ENCODE data around the gene CLEC16A.

CLEC16A gene

DNA sequence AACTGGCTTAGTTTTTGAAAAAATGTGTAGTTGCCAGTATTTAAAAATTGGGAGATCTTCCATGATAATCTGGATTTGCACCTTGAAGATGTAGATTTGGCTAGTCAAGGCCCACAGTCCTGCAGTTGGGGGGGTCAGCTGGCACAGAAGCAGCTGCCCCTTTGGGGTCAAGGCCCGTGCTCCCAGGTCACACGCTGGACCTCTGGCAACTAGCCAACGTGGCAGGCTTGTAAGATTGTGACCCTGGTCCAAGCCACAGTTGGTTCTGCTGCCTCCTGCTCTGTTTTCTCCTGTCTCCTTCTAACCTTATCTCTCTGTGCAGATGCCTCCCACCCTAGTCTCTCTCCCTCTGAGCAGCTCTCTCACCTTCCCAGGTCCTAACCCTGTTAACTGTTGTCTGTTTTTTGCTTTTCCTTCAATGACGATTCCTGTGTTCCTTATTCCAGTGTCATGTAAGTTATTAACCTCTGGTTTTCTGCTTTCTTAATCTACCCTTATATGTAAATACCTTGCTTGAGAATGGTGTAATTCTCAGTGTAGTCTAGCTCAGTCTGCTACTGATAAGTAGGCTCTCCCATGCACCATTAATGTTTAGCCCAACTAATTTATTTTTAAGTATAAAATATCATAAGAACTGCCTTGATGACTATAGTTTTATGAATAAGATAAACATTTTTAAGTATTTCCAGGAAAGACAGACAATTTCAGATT lies 27.9 kb downstream of the CLEC16A start:
- Histone ChIP-seq H3K4me3 (ENCODE audit: low read length) (no peak overlapping the region), H3K4me1 (ENCODE audit: insufficient read depth, low read length) (0 out of 2 replicates have a peak, but pooled peaks cover 3% of the 10 kb centered on the region), H3K27ac (ENCODE audit: low read length) (no peak overlapping the region), H3K9ac (ENCODE audit: low read depth, low read length) (no peak overlapping the region), H3K9me3 (ENCODE audit: insufficient read depth, low read depth, low read length) (no peaks in the 10 kb centered on the region), H3K27me3 (ENCODE audit: insufficient read depth, low read length) (no peaks in the 10 kb centered on the region), H3K36me3 (ENCODE audit: insufficient read depth, low read depth, low read length) (peaks cover 11% of the 10 kb centered on the region)

GRCh38 chr16:10972819-10973464 lies 28.6 kb downstream of the CLEC16A start:
- Histone ChIP-seq H3K27ac (ENCODE audit: low read length) (no peak overlapping the region), H3K9me3 (ENCODE audit: insufficient read depth, low read depth, low read length) (no peaks in the 10 kb centered on the region), H3K36me3 (ENCODE audit: insufficient read depth, low read depth, low read length) (peaks cover 11% of the 10 kb centered on the region), H3K9ac (ENCODE audit: low read depth, low read length) (no peak overlapping the region), H3K4me3 (ENCODE audit: low read length) (no peak overlapping the region), H3K27me3 (ENCODE audit: insufficient read depth, low read length) (no peaks in the 10 kb centered on the region), H3K4me1 (ENCODE audit: insufficient read depth, low read length) (0 out of 2 replicates have a peak, but pooled peaks cover 3% of the 10 kb centered on the region)

GRCh38 chr16:10976634-10977033 lies 32.3 kb downstream of the CLEC16A start:
- no peak overlapping the region for H3K4me3 ChIP-seq (ENCODE audit: low read length)
- H3K36me3 ChIP-seq (ENCODE audit: insufficient read depth, low read depth, low read length), result peaks cover 6% of the 10 kb centered on the region
- H3K27ac ChIP-seq (ENCODE audit: low read length), result no peak overlapping the region
- H3K4me1 ChIP-seq (ENCODE audit: insufficient read depth, low read length), result 0 out of 2 replicates have a peak, but pooled peaks cover 2% of the 10 kb centered on the region
- H3K9ac ChIP-seq (ENCODE audit: low read depth, low read length), result no peak overlapping the region
- no peaks in the 10 kb centered on the region for H3K9me3 ChIP-seq (ENCODE audit: insufficient read depth, low read depth, low read length)
- no peaks in the 10 kb centered on the region for H3K27me3 ChIP-seq (ENCODE audit: insufficient read depth, low read length)

DNA sequence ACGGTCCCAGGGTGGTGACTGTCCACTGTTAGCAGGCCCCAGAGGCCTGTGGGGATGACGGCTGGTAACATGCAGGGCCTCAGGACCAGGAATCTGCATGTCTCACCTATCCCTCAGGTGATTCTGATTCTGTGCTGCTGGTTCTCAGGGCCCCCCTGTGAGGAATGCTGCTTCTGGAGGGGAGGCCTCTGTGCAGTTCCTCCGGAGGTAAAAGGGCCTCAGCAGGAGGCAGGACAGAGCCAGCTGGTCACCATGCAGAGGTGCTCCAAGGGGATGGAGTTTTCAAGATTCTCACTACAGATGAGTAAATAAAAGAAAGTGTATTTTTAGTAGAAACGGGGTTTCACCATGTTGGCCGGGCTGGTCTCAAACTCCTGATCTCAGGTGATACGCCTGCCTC lies 33.8 kb downstream of the CLEC16A start:
- H3K4me1 ChIP-seq (ENCODE audit: insufficient read depth, low read length), result no peaks in the 10 kb centered on the region
- no peak overlapping the region for H3K9ac ChIP-seq (ENCODE audit: low read depth, low read length)
- no peaks in the 10 kb centered on the region for H3K9me3 ChIP-seq (ENCODE audit: insufficient read depth, low read depth, low read length)
- H3K36me3 ChIP-seq (ENCODE audit: insufficient read depth, low read depth, low read length), result peaks cover 8% of the 10 kb centered on the region
- H3K27ac ChIP-seq (ENCODE audit: low read length), result no peak overlapping the region
- H3K4me3 ChIP-seq (ENCODE audit: low read length), result no peak overlapping the region
- no peaks in the 10 kb centered on the region for H3K27me3 ChIP-seq (ENCODE audit: insufficient read depth, low read length)

GRCh38 chr16:10978871-10979446 lies 34.6 kb downstream of the CLEC16A start:
- H3K4me1 ChIP-seq (ENCODE audit: insufficient read depth, low read length), result no peaks in the 10 kb centered on the region
- H3K9ac ChIP-seq (ENCODE audit: low read depth, low read length), result no peak overlapping the region
- no peaks in the 10 kb centered on the region for H3K27me3 ChIP-seq (ENCODE audit: insufficient read depth, low read length)
- H3K36me3 ChIP-seq (ENCODE audit: insufficient read depth, low read depth, low read length), result peaks cover 10% of the 10 kb centered on the region; the same call in 1 of the 2 replicates
- peak overlapping the region; percentile 24 for H3K27ac ChIP-seq (ENCODE audit: low read length)
- no peaks in the 10 kb centered on the region for H3K9me3 ChIP-seq (ENCODE audit: insufficient read depth, low read depth, low read length)
- H3K4me3 ChIP-seq (ENCODE audit: low read length), result no peak overlapping the region

DNA sequence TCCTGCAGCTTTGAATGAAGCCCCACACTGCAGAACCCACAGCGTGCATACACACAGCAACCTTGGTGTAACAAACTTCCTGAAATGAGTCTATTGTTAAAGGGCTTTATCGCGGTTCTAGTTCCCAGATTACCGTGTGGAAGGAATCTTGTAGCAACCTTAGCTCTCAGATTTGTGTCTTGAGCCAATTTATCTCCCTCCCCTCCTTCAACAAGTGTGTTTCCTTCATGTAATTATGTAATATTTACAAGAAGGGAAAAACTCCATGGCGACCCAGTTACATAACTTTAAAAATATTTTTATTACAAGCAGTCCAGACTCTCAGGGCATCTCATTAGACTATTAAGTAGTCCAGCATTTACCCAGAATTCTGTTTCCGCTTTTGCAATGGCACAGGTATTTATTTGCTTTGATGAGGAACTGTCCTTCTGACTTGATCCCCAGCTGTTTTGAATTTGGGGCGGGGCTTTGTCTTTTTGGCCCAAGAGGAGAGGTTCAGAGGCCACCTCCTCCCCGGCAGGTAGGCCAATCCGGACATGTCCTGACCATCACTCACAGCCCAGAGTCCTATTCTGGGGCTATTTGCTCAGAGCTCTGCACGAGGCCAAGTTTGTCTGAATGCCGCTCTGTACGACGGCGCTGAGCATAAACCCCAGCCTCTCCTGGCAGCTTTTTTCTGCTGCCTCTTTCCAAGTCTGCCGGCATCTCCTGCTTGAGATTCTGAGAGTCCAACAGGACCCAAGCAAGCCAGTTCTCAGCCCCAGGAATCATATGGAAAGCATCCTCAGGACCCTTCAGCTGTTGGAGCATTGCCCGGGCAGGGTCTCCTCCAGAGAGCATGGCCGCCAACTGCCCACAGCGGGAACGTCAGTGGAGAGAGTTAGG lies 35.6 kb downstream of the CLEC16A start:
- H3K27me3 ChIP-seq (ENCODE audit: insufficient read depth, low read length), result no peaks in the 10 kb centered on the region
- peaks cover 10% of the 10 kb centered on the region; the same call in 1 of the 2 replicates for H3K36me3 ChIP-seq (ENCODE audit: insufficient read depth, low read depth, low read length)
- H3K4me3 ChIP-seq (ENCODE audit: low read length), result no peak overlapping the region
- no peak overlapping the region for H3K27ac ChIP-seq (ENCODE audit: low read length)
- no peak overlapping the region for H3K9ac ChIP-seq (ENCODE audit: low read depth, low read length)
- no peaks in the 10 kb centered on the region for H3K9me3 ChIP-seq (ENCODE audit: insufficient read depth, low read depth, low read length)
- H3K4me1 ChIP-seq (ENCODE audit: insufficient read depth, low read length), result no peaks in the 10 kb centered on the region

DNA sequence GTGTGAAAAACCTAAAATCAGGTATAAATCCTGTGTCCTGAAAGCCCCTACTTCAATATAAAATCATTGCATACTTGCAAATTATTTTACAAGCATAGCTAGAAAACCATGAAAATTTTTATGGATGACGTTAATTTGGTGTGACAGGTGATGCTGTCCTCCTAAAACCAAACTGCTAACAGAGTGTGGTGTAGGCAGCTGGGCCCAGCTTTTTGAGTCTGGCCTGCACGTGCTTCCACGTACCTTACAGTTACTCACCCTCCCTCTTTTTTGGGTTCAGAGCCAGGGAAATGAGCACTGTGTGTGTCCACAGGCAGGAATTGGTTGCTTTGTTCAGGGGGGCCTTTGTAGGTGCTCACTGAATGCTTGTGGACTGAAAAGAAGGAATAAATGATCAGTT lies 36.4 kb downstream of the CLEC16A start:
- H3K4me1 ChIP-seq (ENCODE audit: insufficient read depth, low read length), result no peaks in the 10 kb centered on the region
- H3K36me3 ChIP-seq (ENCODE audit: insufficient read depth, low read depth, low read length), result peaks cover 10% of the 10 kb centered on the region; the same call in 1 of the 2 replicates
- no peaks in the 10 kb centered on the region for H3K9me3 ChIP-seq (ENCODE audit: insufficient read depth, low read depth, low read length)
- H3K27ac ChIP-seq (ENCODE audit: low read length), result no peak overlapping the region
- no peaks in the 10 kb centered on the region for H3K27me3 ChIP-seq (ENCODE audit: insufficient read depth, low read length)
- no peak overlapping the region for H3K4me3 ChIP-seq (ENCODE audit: low read length)
- no peak overlapping the region for H3K9ac ChIP-seq (ENCODE audit: low read depth, low read length)

- H3K4me1 ChIP-seq (ENCODE audit: insufficient read depth, low read length), result no peaks in the 10 kb centered on the region
- no peaks in the 10 kb centered on the region for H3K27me3 ChIP-seq (ENCODE audit: insufficient read depth, low read length)
- H3K27ac ChIP-seq (ENCODE audit: low read length), result no peak overlapping the region
- H3K4me3 ChIP-seq (ENCODE audit: low read length), result no peak overlapping the region
- no peak overlapping the region for H3K9ac ChIP-seq (ENCODE audit: low read depth, low read length)
- peaks cover 10% of the 10 kb centered on the region; the same call in 1 of the 2 replicates for H3K36me3 ChIP-seq (ENCODE audit: insufficient read depth, low read depth, low read length)
- H3K9me3 ChIP-seq (ENCODE audit: insufficient read depth, low read depth, low read length), result no peaks in the 10 kb centered on the region
These were observed 37.4 kb downstream of the CLEC16A start for GRCh38 chr16:10981697-10982216.

GRCh38 chr16:10982465-10983150 lies 38.2 kb downstream of the CLEC16A start:
- Histone ChIP-seq H3K9ac (ENCODE audit: low read depth, low read length) (no peak overlapping the region), H3K4me1 (ENCODE audit: insufficient read depth, low read length) (no peaks in the 10 kb centered on the region), H3K9me3 (ENCODE audit: insufficient read depth, low read depth, low read length) (no peaks in the 10 kb centered on the region), H3K27ac (ENCODE audit: low read length) (no peak overlapping the region), H3K4me3 (ENCODE audit: low read length) (no peak overlapping the region), H3K36me3 (ENCODE audit: insufficient read depth, low read depth, low read length) (peaks cover 10% of the 10 kb centered on the region; the same call in 1 of the 2 replicates), H3K27me3 (ENCODE audit: insufficient read depth, low read length) (no peaks in the 10 kb centered on the region)

- peaks cover 10% of the 10 kb centered on the region; the same call in 1 of the 2 replicates for H3K36me3 ChIP-seq (ENCODE audit: insufficient read depth, low read depth, low read length)
- no peaks in the 10 kb centered on the region for H3K27me3 ChIP-seq (ENCODE audit: insufficient read depth, low read length)
- H3K4me1 ChIP-seq (ENCODE audit: insufficient read depth, low read length), result no peaks in the 10 kb centered on the region
- no peak overlapping the region for H3K27ac ChIP-seq (ENCODE audit: low read length)
- H3K4me3 ChIP-seq (ENCODE audit: low read length), result no peak overlapping the region
- no peaks in the 10 kb centered on the region for H3K9me3 ChIP-seq (ENCODE audit: insufficient read depth, low read depth, low read length)
- H3K9ac ChIP-seq (ENCODE audit: low read depth, low read length), result no peak overlapping the region
These were observed 38.8 kb downstream of the CLEC16A start for GRCh38 chr16:10983159-10983558.

- H3K4me1 ChIP-seq (ENCODE audit: insufficient read depth, low read length), result no peaks in the 10 kb centered on the region
- H3K9ac ChIP-seq (ENCODE audit: low read depth, low read length), result no peak overlapping the region
- H3K27me3 ChIP-seq (ENCODE audit: insufficient read depth, low read length), result no peaks in the 10 kb centered on the region
- no peak overlapping the region for H3K27ac ChIP-seq (ENCODE audit: low read length)
- no peaks in the 10 kb centered on the region for H3K9me3 ChIP-seq (ENCODE audit: insufficient read depth, low read depth, low read length)
- H3K4me3 ChIP-seq (ENCODE audit: low read length), result no peak overlapping the region
- peaks cover 10% of the 10 kb centered on the region; the same call in 1 of the 2 replicates for H3K36me3 ChIP-seq (ENCODE audit: insufficient read depth, low read depth, low read length)
These were observed 40.1 kb downstream of the CLEC16A start for GRCh38 chr16:10984509-10984908.
